HEK293 (cell line): ENCODE measurements around the gene GRK5.

Experiments
- CTCF ChIA-PET: fragments of 350-600 bp; formaldehyde crosslinking; extraction: SDS; loops from one replicate; lab custom pipeline; 2021; ENCODE audit warnings: antibody characterized with exemption; lab: Yijun Ruan, JAX
- POLR2A ChIA-PET: fragments of 300-600 bp; formaldehyde crosslinking; extraction: SDS; loops from one replicate; lab custom pipeline; 2020; ENCODE audit warnings: antibody characterized with exemption, inconsistent platforms; lab: Yijun Ruan, JAX
- H3K27ac ChIP-seq: fragments of 200-500 bp; sonication (Bioruptor generic); 2 replicates; pipeline ENCODE4 v1.5.1; 2014; ENCODE audit warnings: low read depth, low read length, control low read depth, inconsistent platforms; ENCODE audit errors: extremely low read depth
- H3K36me3 ChIP-seq, 2 experiments: fragments of 200-500 bp in 1 of 2; sonication (Bioruptor generic) in 1 of 2; 1 replicate in 1 of 2; 2 replicates in 1 of 2; pipeline ENCODE4 v1.5.1; 2014 to 2017; ENCODE audit warnings: inconsistent platforms in 2 of 2, low read length in 2 of 2; ENCODE audit not compliant: control insufficient read depth in 2 of 2, insufficient read depth in 1 of 2
- H3K4me1 ChIP-seq: fragments of 200-500 bp; sonication (Bioruptor generic); 2 replicates; pipeline ENCODE4 v1.5.1; 2014; ENCODE audit warnings: mild to moderate bottlenecking, low read length, inconsistent platforms; ENCODE audit not compliant: control insufficient read depth, insufficient read depth
- H3K4me3 ChIP-seq: 2 replicates; pipeline ENCODE4 v1.5.1; 2011; ENCODE audit warnings: low read depth, mild to moderate bottlenecking, control low read depth, low read length, moderate library complexity
- H3K9me3 ChIP-seq: fragments of 200-500 bp; sonication (Bioruptor generic); 2 replicates; pipeline ENCODE4 v1.5.1; 2014; ENCODE audit warnings: low read depth, low read length, inconsistent platforms; ENCODE audit not compliant: control insufficient read depth, insufficient read depth
- ZBTB17 ChIP-seq: fragments of 450-650 bp; formaldehyde crosslinking; IDR thresholded peaks from 2 replicates; pipeline ENCODE4 v1.5.1; 2016; ENCODE audit warnings: missing biosample characterization, missing genetic modification characterization
- ZNF133 ChIP-seq: fragments of 450-650 bp; formaldehyde crosslinking; IDR thresholded peaks from 2 replicates; pipeline ENCODE4 v1.5.1; 2016; ENCODE audit warnings: missing biosample characterization, missing genetic modification characterization
- ZNF202 ChIP-seq: fragments of 450-650 bp; formaldehyde crosslinking; IDR thresholded peaks from 2 replicates; pipeline ENCODE4 v1.5.1; 2016; ENCODE audit warnings: missing biosample characterization, missing genetic modification characterization, borderline replicate concordance
- ZNF211 ChIP-seq: fragments of 450-650 bp; formaldehyde crosslinking; IDR thresholded peaks from 2 replicates; pipeline ENCODE4 v1.5.1; 2016; ENCODE audit warnings: low read depth, missing biosample characterization, missing genetic modification characterization
- ZNF248 ChIP-seq: fragments of 450-650 bp; formaldehyde crosslinking; IDR thresholded peaks from 2 replicates; pipeline ENCODE4 v1.5.1; 2017; ENCODE audit warnings: missing biosample characterization, missing genetic modification characterization
- ZNF350 ChIP-seq: fragments of 450-650 bp; formaldehyde crosslinking; IDR thresholded peaks from 2 replicates; pipeline ENCODE4 v1.5.0; 2017; ENCODE audit warnings: missing biosample characterization, mild to moderate bottlenecking, missing genetic modification characterization
- TF ChIP-seq, protein P1 (sequence below): fragments of 450-650 bp; formaldehyde crosslinking; IDR thresholded peaks from 2 replicates; pipeline ENCODE4 v1.5.1; 2016; ENCODE audit warnings: missing biosample characterization, missing genetic modification characterization
- TF ChIP-seq, protein P2 (sequence below): fragments of 450-650 bp; formaldehyde crosslinking; IDR thresholded peaks from 2 replicates; pipeline ENCODE4 v1.5.1; 2017; ENCODE audit warnings: missing biosample characterization, missing genetic modification characterization
- TF ChIP-seq, protein P3 (sequence below): fragments of 450-650 bp; formaldehyde crosslinking; IDR thresholded peaks from 2 replicates; pipeline ENCODE4 v1.5.1; 2017; ENCODE audit warnings: missing biosample characterization, missing genetic modification characterization
- TF ChIP-seq, protein P4 (sequence below): fragments of 450-650 bp; formaldehyde crosslinking; IDR thresholded peaks from 2 replicates; pipeline ENCODE4 v1.5.1; 2016; ENCODE audit warnings: missing biosample characterization, missing genetic modification characterization
- TF ChIP-seq, protein P5 (sequence below): fragments of 450-650 bp; formaldehyde crosslinking; IDR thresholded peaks from 2 replicates; pipeline ENCODE4 v1.5.1; 2016; ENCODE audit warnings: missing biosample characterization, missing genetic modification characterization
- TF ChIP-seq, protein P6 (sequence below): fragments of 450-650 bp; formaldehyde crosslinking; conservative IDR thresholded peaks from 2 replicates; pipeline ENCODE4 v1.5.1; 2016; ENCODE audit warnings: low read depth, missing biosample characterization, missing genetic modification characterization

Gene GRK5

DNA sequence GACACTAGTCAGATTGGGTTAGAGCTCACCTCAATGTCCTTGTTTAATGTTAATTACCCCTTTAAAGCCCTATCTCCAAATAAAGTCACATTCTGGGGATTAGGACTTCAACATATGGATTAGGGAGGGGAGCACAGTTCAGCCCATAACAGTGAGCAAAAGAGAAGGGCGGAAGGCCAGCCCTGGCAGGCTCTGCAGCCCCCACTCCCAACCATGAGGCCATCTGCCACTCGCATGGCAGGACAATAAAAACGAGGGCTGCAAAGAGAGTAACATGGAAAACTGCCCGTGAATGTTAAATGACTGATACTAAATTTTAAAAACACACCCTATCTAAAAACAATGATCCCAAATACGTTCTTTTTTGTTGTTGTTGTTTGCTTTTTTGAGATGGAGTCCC, 296.4 kb downstream of the GRK5 start:
- ChIA-PET CTCF (no interaction called here), POLR2A (no interaction called here)
- no peak overlapping the region for H3K27ac ChIP-seq
- no peaks in the 10 kb centered on the region for H3K4me1 ChIP-seq
- H3K9me3 ChIP-seq = no peaks in the 10 kb centered on the region
- peaks cover 0 to 12% of the 10 kb centered on the region in 2 experiments; a peak in 1 of 3 replicates for H3K36me3 ChIP-seq
- H3K4me3 ChIP-seq = no peak overlapping the region
- TF ChIP-seq ZBTB17 (tag by site-specific recombination) = no peak
- no peak for TF ChIP-seq ZNF133 (tag by site-specific recombination)
- TF ChIP-seq ZNF211 = no peak
- TF ChIP-seq, protein P1, sequence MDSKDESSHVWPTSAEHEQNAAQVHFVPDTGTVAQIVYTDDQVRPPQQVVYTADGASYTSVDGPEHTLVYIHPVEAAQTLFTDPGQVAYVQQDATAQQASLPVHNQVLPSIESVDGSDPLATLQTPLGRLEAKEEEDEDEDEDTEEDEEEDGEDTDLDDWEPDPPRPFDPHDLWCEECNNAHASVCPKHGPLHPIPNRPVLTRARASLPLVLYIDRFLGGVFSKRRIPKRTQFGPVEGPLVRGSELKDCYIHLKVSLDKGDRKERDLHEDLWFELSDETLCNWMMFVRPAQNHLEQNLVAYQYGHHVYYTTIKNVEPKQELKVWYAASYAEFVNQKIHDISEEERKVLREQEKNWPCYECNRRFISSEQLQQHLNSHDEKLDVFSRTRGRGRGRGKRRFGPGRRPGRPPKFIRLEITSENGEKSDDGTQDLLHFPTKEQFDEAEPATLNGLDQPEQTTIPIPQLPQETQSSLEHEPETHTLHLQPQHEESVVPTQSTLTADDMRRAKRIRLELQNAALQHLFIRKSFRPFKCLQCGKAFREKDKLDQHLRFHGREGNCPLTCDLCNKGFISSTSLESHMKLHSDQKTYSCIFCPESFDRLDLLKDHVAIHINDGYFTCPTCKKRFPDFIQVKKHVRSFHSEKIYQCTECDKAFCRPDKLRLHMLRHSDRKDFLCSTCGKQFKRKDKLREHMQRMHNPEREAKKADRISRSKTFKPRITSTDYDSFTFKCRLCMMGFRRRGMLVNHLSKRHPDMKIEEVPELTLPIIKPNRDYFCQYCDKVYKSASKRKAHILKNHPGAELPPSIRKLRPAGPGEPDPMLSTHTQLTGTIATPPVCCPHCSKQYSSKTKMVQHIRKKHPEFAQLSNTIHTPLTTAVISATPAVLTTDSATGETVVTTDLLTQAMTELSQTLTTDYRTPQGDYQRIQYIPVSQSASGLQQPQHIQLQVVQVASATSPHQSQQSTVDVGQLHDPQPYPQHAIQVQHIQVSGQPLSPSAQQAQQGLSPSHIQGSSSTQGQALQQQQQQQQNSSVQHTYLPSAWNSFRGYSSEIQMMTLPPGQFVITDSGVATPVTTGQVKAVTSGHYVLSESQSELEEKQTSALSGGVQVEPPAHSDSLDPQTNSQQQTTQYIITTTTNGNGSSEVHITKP (tag by site-specific recombination) = no peak
- no peak for TF ChIP-seq ZNF202
- TF ChIP-seq ZNF248 (tag by site-specific recombination) = no peak
- TF ChIP-seq, protein P2, sequence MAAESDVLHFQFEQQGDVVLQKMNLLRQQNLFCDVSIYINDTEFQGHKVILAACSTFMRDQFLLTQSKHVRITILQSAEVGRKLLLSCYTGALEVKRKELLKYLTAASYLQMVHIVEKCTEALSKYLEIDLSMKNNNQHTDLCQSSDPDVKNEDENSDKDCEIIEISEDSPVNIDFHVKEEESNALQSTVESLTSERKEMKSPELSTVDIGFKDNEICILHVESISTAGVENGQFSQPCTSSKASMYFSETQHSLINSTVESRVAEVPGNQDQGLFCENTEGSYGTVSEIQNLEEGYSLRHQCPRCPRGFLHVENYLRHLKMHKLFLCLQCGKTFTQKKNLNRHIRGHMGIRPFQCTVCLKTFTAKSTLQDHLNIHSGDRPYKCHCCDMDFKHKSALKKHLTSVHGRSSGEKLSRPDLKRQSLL = no peak
- TF ChIP-seq, protein P3, sequence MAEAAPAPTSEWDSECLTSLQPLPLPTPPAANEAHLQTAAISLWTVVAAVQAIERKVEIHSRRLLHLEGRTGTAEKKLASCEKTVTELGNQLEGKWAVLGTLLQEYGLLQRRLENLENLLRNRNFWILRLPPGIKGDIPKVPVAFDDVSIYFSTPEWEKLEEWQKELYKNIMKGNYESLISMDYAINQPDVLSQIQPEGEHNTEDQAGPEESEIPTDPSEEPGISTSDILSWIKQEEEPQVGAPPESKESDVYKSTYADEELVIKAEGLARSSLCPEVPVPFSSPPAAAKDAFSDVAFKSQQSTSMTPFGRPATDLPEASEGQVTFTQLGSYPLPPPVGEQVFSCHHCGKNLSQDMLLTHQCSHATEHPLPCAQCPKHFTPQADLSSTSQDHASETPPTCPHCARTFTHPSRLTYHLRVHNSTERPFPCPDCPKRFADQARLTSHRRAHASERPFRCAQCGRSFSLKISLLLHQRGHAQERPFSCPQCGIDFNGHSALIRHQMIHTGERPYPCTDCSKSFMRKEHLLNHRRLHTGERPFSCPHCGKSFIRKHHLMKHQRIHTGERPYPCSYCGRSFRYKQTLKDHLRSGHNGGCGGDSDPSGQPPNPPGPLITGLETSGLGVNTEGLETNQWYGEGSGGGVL (tag by site-specific recombination) = no peak
- TF ChIP-seq, protein P4, sequence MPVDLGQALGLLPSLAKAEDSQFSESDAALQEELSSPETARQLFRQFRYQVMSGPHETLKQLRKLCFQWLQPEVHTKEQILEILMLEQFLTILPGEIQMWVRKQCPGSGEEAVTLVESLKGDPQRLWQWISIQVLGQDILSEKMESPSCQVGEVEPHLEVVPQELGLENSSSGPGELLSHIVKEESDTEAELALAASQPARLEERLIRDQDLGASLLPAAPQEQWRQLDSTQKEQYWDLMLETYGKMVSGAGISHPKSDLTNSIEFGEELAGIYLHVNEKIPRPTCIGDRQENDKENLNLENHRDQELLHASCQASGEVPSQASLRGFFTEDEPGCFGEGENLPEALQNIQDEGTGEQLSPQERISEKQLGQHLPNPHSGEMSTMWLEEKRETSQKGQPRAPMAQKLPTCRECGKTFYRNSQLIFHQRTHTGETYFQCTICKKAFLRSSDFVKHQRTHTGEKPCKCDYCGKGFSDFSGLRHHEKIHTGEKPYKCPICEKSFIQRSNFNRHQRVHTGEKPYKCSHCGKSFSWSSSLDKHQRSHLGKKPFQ (tag by site-specific recombination) = no peak
- TF ChIP-seq, protein P5, sequence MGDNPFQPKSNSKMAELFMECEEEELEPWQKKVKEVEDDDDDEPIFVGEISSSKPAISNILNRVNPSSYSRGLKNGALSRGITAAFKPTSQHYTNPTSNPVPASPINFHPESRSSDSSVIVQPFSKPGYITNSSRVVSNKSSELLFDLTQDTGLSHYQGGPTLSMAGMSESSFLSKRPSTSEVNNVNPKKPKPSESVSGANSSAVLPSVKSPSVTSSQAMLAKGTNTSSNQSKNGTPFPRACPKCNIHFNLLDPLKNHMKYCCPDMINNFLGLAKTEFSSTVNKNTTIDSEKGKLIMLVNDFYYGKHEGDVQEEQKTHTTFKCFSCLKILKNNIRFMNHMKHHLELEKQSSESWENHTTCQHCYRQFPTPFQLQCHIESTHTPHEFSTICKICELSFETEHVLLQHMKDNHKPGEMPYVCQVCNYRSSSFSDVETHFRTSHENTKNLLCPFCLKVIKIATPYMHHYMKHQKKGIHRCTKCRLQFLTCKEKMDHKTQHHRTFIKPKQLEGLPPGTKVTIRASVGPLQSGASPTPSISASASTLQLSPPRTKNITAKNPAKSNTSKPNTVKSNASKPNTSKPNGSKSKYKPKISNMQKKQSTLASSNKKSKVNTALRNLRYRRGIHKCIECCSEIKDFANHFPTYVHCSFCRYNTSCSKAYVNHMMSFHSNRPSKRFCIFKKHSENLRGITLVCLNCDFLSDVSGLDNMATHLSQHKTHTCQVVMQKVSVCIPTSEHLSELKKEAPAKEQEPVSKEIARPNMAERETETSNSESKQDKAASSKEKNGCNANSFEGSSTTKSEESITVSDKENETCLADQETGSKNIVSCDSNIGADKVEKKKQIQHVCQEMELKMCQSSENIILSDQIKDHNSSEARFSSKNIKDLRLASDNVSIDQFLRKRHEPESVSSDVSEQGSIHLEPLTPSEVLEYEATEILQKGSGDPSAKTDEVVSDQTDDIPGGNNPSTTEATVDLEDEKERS (tag by site-specific recombination) = no peak
- TF ChIP-seq, protein P6, sequence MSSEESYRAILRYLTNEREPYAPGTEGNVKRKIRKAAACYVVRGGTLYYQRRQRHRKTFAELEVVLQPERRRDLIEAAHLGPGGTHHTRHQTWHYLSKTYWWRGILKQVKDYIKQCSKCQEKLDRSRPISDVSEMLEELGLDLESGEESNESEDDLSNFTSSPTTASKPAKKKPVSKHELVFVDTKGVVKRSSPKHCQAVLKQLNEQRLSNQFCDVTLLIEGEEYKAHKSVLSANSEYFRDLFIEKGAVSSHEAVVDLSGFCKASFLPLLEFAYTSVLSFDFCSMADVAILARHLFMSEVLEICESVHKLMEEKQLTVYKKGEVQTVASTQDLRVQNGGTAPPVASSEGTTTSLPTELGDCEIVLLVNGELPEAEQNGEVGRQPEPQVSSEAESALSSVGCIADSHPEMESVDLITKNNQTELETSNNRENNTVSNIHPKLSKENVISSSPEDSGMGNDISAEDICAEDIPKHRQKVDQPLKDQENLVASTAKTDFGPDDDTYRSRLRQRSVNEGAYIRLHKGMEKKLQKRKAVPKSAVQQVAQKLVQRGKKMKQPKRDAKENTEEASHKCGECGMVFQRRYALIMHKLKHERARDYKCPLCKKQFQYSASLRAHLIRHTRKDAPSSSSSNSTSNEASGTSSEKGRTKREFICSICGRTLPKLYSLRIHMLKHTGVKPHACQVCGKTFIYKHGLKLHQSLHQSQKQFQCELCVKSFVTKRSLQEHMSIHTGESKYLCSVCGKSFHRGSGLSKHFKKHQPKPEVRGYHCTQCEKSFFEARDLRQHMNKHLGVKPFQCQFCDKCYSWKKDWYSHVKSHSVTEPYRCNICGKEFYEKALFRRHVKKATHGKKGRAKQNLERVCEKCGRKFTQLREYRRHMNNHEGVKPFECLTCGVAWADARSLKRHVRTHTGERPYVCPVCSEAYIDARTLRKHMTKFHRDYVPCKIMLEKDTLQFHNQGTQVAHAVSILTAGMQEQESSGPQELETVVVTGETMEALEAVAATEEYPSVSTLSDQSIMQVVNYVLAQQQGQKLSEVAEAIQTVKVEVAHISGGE = no peak
- no peak for TF ChIP-seq ZNF350 (tag by site-specific recombination)
- TF ChIP-seq, all 188 proteins: peak for 0
